ENCODE data around the gene EYS.
"Not testable (repeated sequence)": the region's sequence is repeated elsewhere in the genome, so short reads cannot be mapped to it uniquely, and the experiment has no call there.

EYS gene

DNA sequence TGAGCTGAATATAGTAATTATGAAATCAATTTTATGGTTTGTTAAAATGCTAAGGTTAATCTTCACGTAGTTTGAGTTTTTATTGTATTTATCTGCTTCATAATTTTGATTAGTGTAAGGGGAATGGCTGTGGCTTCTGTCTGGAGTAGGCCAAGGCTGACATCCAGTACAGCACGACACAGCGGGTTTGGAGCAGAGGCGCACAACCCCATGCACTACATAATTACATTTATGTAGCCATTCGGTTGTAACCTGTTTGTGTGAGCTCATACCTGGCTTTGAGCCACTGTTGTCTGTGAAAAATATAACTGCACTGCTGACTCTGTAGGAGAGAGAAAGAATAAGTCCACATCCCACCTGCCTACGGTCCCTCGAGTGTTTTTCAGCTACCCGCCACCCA, 615.5 kb downstream of the EYS start:
- no peak for DNase-seq (ENCODE audit: low read depth in 2 of 2)

DNA sequence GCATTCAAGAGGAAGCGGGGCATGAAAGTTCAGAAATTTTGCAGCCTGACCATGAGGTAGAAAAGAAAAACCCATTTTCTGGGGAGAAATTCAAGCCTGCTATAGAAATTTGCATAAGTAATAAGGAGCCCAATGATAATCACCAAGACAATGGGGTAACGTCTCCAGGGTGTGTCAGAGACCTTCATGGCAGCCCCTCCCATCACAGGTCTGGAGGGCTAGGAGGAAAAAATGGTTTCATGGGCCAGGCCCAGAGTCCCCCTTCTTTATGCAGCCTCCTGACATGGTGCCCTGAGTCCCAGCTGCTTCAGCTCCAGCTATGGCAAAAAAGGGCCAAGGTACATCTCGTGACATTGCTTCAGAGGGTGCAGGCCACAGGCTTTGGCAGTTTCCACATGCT, 618.5 kb downstream of the EYS start:
- DNase-seq (ENCODE audit: low read depth in 2 of 2) = no peak

DNA sequence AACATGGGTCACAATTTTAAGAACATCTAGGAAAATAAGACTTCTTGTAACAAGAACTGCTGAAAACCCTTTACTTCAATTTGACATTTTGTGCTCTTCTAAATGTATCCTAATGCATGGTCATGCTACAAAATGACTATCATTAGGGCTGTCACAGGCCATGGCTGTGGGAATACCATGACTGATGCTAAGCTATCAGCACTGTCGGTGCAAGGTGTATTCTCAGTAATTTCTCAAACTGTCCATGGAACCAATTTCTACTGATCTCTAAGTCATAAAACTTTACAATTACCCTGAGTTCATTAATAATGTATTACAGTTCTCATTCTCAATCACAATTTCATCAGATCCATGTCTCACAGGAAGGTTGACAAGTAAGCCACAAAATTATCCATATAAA, 625.3 kb downstream of the EYS start:
- no peak for DNase-seq (ENCODE audit: low read depth in 2 of 2)

GRCh38 chr6:65075705-65076230, 631.3 kb downstream of the EYS start:
- no peak for DNase-seq (ENCODE audit: low read depth in 2 of 2)

DNA sequence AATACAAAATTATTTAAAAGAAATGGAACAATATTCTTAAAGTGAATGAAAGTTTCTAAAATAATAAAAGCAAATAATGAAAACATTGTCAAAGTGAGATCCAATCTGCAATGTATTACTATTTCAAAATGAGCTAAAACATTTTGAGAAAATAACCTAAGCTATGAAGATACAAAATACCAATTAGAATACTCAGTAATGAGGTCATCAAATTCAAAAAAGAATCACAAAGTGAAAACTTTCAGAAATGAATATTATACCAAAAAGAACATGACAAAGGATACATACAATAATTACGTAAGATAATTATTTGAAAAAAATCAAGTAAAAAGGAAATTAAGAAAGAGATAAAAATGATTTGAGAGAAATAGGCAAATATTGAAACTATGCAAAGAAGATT, 634.5 kb downstream of the EYS start:
- DNase-seq (ENCODE audit: low read depth in 2 of 2) = no peak

GRCh38 chr6:65071480-65071879, 635.5 kb downstream of the EYS start:
- no peak for DNase-seq (ENCODE audit: low read depth in 2 of 2)

- DNase-seq (ENCODE audit: low read depth in 2 of 2) = no peak
These were observed 642.2 kb downstream of the EYS start for GRCh38 chr6:65064844-65065243.

DNA sequence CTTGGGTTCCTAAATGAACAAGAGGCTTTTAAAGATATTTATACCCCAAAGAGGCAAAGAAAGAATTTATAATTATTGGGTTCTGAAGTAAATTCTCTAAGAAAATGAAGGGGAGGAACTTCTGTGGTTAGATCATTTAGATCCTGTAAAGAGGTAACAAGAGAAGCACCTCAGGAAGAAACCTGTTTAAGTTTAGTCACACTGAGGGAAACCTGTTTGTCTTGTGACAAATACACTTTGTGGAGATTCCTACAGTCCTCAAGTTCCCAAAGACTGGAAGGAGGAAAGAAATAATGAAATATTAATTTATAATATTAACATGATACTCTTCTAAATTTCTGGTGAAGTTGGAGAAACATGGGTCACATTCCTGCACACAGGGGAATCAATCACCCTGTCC, 647.5 kb downstream of the EYS start:
- no peak for DNase-seq (ENCODE audit: low read depth in 2 of 2)

GRCh38 chr6:65055545-65055944, 651.5 kb downstream of the EYS start:
- no peak for DNase-seq (ENCODE audit: low read depth in 2 of 2)

- no peak for DNase-seq (ENCODE audit: low read depth in 2 of 2)
These were observed 654.4 kb downstream of the EYS start for GRCh38 chr6:65052626-65053025.

DNA sequence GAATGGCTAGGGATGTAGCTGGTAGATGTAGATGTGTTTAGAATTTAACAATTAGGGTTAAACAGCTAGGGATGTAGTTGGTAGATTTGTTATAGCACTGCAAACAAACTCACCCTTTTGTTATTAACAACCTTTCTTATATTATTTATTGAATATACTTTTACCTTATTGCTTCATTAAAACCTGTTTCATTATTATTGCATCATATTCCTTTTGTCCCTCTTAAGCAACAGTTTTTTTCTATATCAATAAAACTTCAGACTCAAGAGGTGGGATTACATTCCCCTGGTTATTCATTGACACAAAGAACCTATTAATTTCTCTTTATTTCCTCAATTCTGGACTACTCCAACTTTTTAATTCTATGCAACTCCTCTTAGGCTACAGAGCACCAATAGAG, 661.2 kb downstream of the EYS start:
- no peak for DNase-seq (ENCODE audit: low read depth in 2 of 2)

- DNase-seq (ENCODE audit: low read depth in 2 of 2) = no peak
These were observed 693.0 kb downstream of the EYS start for GRCh38 chr6:65014006-65014405.

GRCh38 chr6:65006788-65007187, 700.2 kb downstream of the EYS start:
- DNase-seq (ENCODE audit: low read depth in 2 of 2) = no peak

- no peak for DNase-seq (ENCODE audit: low read depth in 2 of 2)
These were observed 702.7 kb downstream of the EYS start for GRCh38 chr6:65004283-65004682.

- DNase-seq (ENCODE audit: low read depth in 2 of 2) = not testable (repeated sequence)
These were observed 704.1 kb downstream of the EYS start for GRCh38 chr6:65002882-65003281.

DNA sequence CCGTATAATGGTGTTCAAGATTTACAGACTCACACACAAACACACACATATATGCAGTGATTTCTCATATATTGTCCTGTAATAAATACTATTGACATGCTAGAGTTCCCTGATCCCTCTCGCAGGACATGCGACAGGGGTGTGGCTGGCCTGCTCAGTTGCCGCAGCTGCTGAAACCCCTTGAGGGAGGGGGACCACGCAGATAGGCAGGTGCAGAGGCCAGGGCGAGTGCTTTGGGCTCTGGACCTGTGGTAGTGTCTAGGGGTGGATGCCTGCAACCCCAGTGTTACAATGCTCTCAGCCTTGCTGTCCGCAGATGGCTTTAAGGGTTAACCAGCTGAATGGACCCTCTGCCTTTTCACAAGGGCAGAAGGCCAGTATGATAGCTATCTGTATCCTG, 706.2 kb downstream of the EYS start:
- DNase-seq (ENCODE audit: low read depth in 2 of 2) = no peak

- no peak for DNase-seq (ENCODE audit: low read depth in 2 of 2)
These were observed 708.8 kb downstream of the EYS start for GRCh38 chr6:64998204-64998603.

- DNase-seq (ENCODE audit: low read depth in 2 of 2) = no peak
These were observed 710.7 kb downstream of the EYS start for GRCh38 chr6:64996301-64996700.

GRCh38 chr6:64990652-64991304, 716.2 kb downstream of the EYS start:
- DNase-seq (ENCODE audit: low read depth in 2 of 2) = no peak

GRCh38 chr6:64988148-64988547, 718.9 kb downstream of the EYS start:
- DNase-seq (ENCODE audit: low read depth in 2 of 2) = no peak

DNA sequence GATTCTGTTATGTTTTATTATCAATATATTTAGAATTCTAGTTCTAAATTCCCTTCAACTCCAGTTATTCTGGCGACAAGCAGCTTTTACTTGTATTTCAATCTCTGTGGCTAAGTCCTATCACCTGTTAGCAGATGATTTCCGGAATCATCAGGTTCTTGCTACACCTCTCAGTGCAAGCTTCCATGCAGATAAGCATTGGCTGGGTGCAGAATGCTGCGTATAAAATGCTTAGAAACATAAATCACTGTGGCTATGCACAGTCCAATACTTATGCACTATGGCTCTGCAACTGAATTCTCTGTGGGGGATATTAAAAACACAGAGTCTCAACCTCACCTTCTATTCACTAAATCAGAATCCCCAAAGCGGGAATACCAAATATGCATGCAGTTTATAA, 720.0 kb downstream of the EYS start:
- no peak for DNase-seq (ENCODE audit: low read depth in 2 of 2)

GRCh38 chr6:64985726-64986125, 721.3 kb downstream of the EYS start:
- DNase-seq (ENCODE audit: low read depth in 2 of 2) = no peak

GRCh38 chr6:64984948-64985347, 722.1 kb downstream of the EYS start:
- no peak for DNase-seq (ENCODE audit: low read depth in 2 of 2)

GRCh38 chr6:64983089-64983488, 723.9 kb downstream of the EYS start:
- no peak for DNase-seq (ENCODE audit: low read depth in 2 of 2)
